ENCODE data around the gene MBD4.
"Not testable (repeated sequence)": the region's sequence is repeated elsewhere in the genome, so short reads cannot be mapped to it uniquely, and the experiment has no call there.

The MBD4 gene

GRCh38 chr3:129403450-129403849 lies 36.3 kb downstream of the MBD4 start:
- no peak for DNase-seq

- DNase-seq = no peak
These were observed 37.1 kb downstream of the MBD4 start for GRCh38 chr3:129402616-129403015.

GRCh38 chr3:129402210-129402609 lies 37.5 kb downstream of the MBD4 start:
- DNase-seq = no peak

GRCh38 chr3:129399895-129400357 lies 39.8 kb downstream of the MBD4 start:
- DNase-seq = no peak

GRCh38 chr3:129399145-129399894 lies 40.4 kb downstream of the MBD4 start:
- no peak for DNase-seq

- no peak for DNase-seq
These were observed 41.0 kb downstream of the MBD4 start for GRCh38 chr3:129398803-129399144.

GRCh38 chr3:129393760-129394564 lies 45.8 kb downstream of the MBD4 start:
- not testable (repeated sequence) for DNase-seq

GRCh38 chr3:129393271-129393670 lies 46.5 kb downstream of the MBD4 start:
- DNase-seq = no peak

GRCh38 chr3:129392106-129392887 lies 47.5 kb downstream of the MBD4 start:
- not testable (repeated sequence) for DNase-seq

GRCh38 chr3:129391583-129391982 lies 48.2 kb downstream of the MBD4 start:
- DNase-seq = not testable (repeated sequence)

GRCh38 chr3:129389572-129389937 lies 50.2 kb downstream of the MBD4 start:
- no peak for DNase-seq

- DNase-seq = not testable (repeated sequence)
These were observed 50.8 kb downstream of the MBD4 start for GRCh38 chr3:129388791-129389571.

- DNase-seq = no peak
These were observed 52.3 kb downstream of the MBD4 start for GRCh38 chr3:129387487-129387886.

GRCh38 chr3:129386984-129387383 lies 52.8 kb downstream of the MBD4 start:
- no peak for DNase-seq

- DNase-seq = not testable (repeated sequence)
These were observed 54.2 kb downstream of the MBD4 start for GRCh38 chr3:129385507-129385906.

- no peak for DNase-seq
These were observed 55.0 kb downstream of the MBD4 start for GRCh38 chr3:129384594-129385323.

GRCh38 chr3:129384103-129384502 lies 55.6 kb downstream of the MBD4 start:
- DNase-seq = not testable (repeated sequence)

- no peak for DNase-seq
These were observed 56.4 kb downstream of the MBD4 start for GRCh38 chr3:129383292-129383860.

- no peak for DNase-seq
These were observed 57.4 kb downstream of the MBD4 start for GRCh38 chr3:129382366-129382765.
